Measurements from ENCODE around the gene MANF. TPM values are rescaled to one million over a fixed set of nuclear protein-coding genes. Genes with fewer than 3 reads are reported as not detected.
"Not testable (repeated sequence)": the region's sequence is repeated elsewhere in the genome, so short reads cannot be mapped to it uniquely, and the experiment has no call there.

The MANF gene
- polyA plus RNA-seq, 12 donors = 48.8 to 91.5 (median 64.3) TPM; not detected in 1

GRCh38 chr3:51387281-51387680, 2.2 kb downstream of the MANF start:
- DNase-seq = not testable (repeated sequence)

GRCh38 chr3:51388286-51389029, 3.4 kb downstream of the MANF start:
- DNase-seq = no peak

- no peak for DNase-seq
Measured at GRCh38 chr3:51389423-51390183, 4.5 kb downstream of the MANF start.

GRCh38 chr3:51390246-51391074, 5.4 kb downstream of the MANF start:
- DNase-seq = no peak

GRCh38 chr3:51391075-51391565, 6.0 kb downstream of the MANF start, which contains the start of gene RBM15B:
Gene RBM15B (plus strand): TSS chr3:51391285. CDS start chr3:51391400, 115 bp downstream.
- peak; percentile 95 for DNase-seq

GRCh38 chr3:51391566-51392354, 6.7 kb downstream of the MANF start:
- DNase-seq = no peak

- DNase-seq = no peak
Measured at GRCh38 chr3:51392355-51393133, 7.5 kb downstream of the MANF start.

- DNase-seq = no peak
Measured at GRCh38 chr3:51393134-51393495, 8.0 kb downstream of the MANF start.

- DNase-seq = no peak
Measured at GRCh38 chr3:51393564-51393963, 8.5 kb downstream of the MANF start.

GRCh38 chr3:51394541-51394940, 9.4 kb downstream of the MANF start:
- DNase-seq = no peak

GRCh38 chr3:51395493-51396213, 10.6 kb downstream of the MANF start:
- no peak for DNase-seq

- no peak for DNase-seq
Measured at GRCh38 chr3:51396401-51396800, 11.3 kb downstream of the MANF start.

- no peak for DNase-seq
Measured at GRCh38 chr3:51397392-51397791, 12.3 kb downstream of the MANF start.

GRCh38 chr3:51398595-51399310, 13.7 kb downstream of the MANF start:
- DNase-seq = no peak

- DNase-seq = no peak
Measured at GRCh38 chr3:51400166-51400565, 15.1 kb downstream of the MANF start.

- DNase-seq = no peak
Measured at GRCh38 chr3:51401735-51402134, 16.6 kb downstream of the MANF start.

- no peak for DNase-seq
Measured at GRCh38 chr3:51403675-51404074, 18.6 kb downstream of the MANF start.

GRCh38 chr3:51408021-51408420, 22.9 kb downstream of the MANF start:
- DNase-seq = no peak

GRCh38 chr3:51408813-51409212, 23.7 kb downstream of the MANF start:
- DNase-seq = no peak
